CD4-positive, alpha-beta memory T cell (primary cell): Measurements from ENCODE around the gene PHLDB3. TPM values are rescaled to one million over a fixed set of nuclear protein-coding genes. Genes with fewer than 3 reads are reported as not detected.

Experiments
- CTCF ChIA-PET: fragments of 350-600 bp; sonication (Branson Sonifier 250); formaldehyde crosslinking; loops from one replicate; lab custom pipeline; 2021; ENCODE audit warnings: inconsistent platforms; ENCODE audit not compliant: partially characterized antibody; lab: Charles Lee
- POLR2A ChIA-PET: fragments of 350-600 bp; sonication (Branson Sonifier 250); formaldehyde crosslinking; loops from one replicate; lab custom pipeline; 2021; ENCODE audit not compliant: partially characterized antibody; lab: Charles Lee
- DNase-seq, 5 donors: peaks; one replicate each; pipeline versions ENCODE4 v3.0.0 to v3.0.0-alpha.2; 2020 to 2022; ENCODE audit warnings: mixed read lengths in 1 of 5
- H3K27ac ChIP-seq: one replicate; pipeline ENCODE4 v1.7.0; 2013; ENCODE audit warnings: low read depth, low read length
- H3K27me3 ChIP-seq: 2 replicates; pipeline ENCODE4 v1.7.0; 2013; ENCODE audit warnings: mild to moderate bottlenecking, low read length, moderate library complexity; ENCODE audit not compliant: insufficient read depth
- H3K36me3 ChIP-seq: 2 replicates; pipeline ENCODE4 v1.7.0; 2013; ENCODE audit warnings: mild to moderate bottlenecking, low read length, moderate library complexity; ENCODE audit not compliant: insufficient read depth
- H3K4me1 ChIP-seq: 2 replicates; pipeline ENCODE4 v1.7.0; 2013; ENCODE audit warnings: mild to moderate bottlenecking, low read length, moderate library complexity; ENCODE audit not compliant: insufficient read depth
- H3K4me3 ChIP-seq, 2 donors: one replicate each; pipeline ENCODE4 v1.7.0; 2013; ENCODE audit warnings: low read length in 2 of 2, mild to moderate bottlenecking in 1 of 2
- H3K9me3 ChIP-seq, 2 donors: one replicate each; pipeline ENCODE4 v1.7.0; 2013; ENCODE audit warnings: low read length in 2 of 2, control low read depth in 1 of 2; ENCODE audit not compliant: control insufficient read depth in 1 of 2
- H3K27ac Mint-ChIP-seq, 7 donors: one replicate each; pipeline ENCODE4 v1.8.0; 2020 to 2021; ENCODE audit warnings: mixed read lengths in 7 of 7, mild to moderate bottlenecking in 6 of 7, inconsistent platforms in 3 of 7, moderate library complexity in 3 of 7
- H3K27me3 Mint-ChIP-seq, 2 donors: one replicate each; pipeline ENCODE4 v1.8.0; 2020 to 2021; ENCODE audit warnings: mixed read lengths in 2 of 2
- H3K36me3 Mint-ChIP-seq, 2 donors: one replicate each; pipeline ENCODE4 v1.8.0; 2020 to 2021; ENCODE audit warnings: mixed read lengths in 2 of 2, inconsistent platforms in 1 of 2, mild to moderate bottlenecking in 1 of 2
- H3K4me1 Mint-ChIP-seq, 4 donors: one replicate each; pipeline ENCODE4 v1.8.0; 2020 to 2021; ENCODE audit warnings: mixed read lengths in 4 of 4, mild to moderate bottlenecking in 1 of 4
- H3K4me3 Mint-ChIP-seq, 8 donors: one replicate each; pipeline ENCODE4 v1.8.0; 2020 to 2021; ENCODE audit warnings: mixed read lengths in 8 of 8, mild to moderate bottlenecking in 7 of 8, moderate library complexity in 6 of 8, inconsistent platforms in 3 of 8
- H3K9me3 Mint-ChIP-seq, 8 donors: one replicate each; pipeline ENCODE4 v1.8.0; 2020 to 2021; ENCODE audit warnings: mixed read lengths in 8 of 8, mild to moderate bottlenecking in 5 of 8, inconsistent platforms in 3 of 8, moderate library complexity in 1 of 8
- intact Hi-C: fragments of 100-400 bp; cut with micrococcal nuclease; formaldehyde crosslinking; loops from one replicate; pipeline ENCODE4 v1.15.1; 2023
- polyA plus RNA-seq, 2 donors: library from polyadenylated mRNA; unstranded; fragments of 300-500 nt; fragmentation: Illumina TruSeq; gene quantifications; one replicate each; pipeline ENCODE4 v1.2.3, GENCODE V29; 2021
- total RNA-seq, 2 experiments: library from RNA; stranded (reverse); gene quantifications; one replicate each; pipeline ENCODE4 v1.2.3, GENCODE V29; 2021

Gene PHLDB3
- total and polyA plus RNA-seq, 4 experiments from 2014 or later = 1.3 to 47.3 (median 21.2) TPM

DNA sequence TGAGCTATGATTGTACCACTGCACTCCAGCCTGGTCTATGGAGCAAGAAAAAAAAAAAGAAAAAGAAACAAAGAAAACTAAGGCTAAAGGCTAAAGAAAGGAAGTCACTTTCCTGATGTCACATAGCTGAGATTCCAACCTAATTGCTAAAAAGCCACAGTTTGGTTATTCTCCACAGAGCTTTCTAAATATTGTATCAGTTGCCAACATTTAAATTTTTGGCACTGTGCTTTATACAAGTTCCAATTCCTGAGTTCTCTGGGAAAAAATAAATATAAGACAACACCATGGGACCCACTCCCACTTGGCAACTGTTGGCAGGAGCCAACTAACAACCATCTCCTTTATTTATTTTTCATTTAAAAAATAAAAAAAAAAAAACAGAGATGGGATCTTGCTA, 27.9 kb downstream of the PHLDB3 start:
- ChIA-PET POLR2A (interaction anchor here (0.6 to 4.9 kb wide), 4 partner anchors 13 to 65 kb away, joined by 4 to 56 read pairs (median 4); no protein-coding TSS in a partner anchor), CTCF (interaction anchor here (1.1 to 5.0 kb wide), 3 partner anchors 13 to 192 kb away, joined by 3 to 17 read pairs (median 3); no protein-coding TSS in a partner anchor)
- Mint-ChIP-seq H3K36me3 (peaks cover 9 to 13% of the 10 kb centered on the region in 2 donors), H3K27ac (peak overlapping the region; percentile 36 to 100 (median 95)), H3K4me3 (peak overlapping the region in 1 of 8 donors; percentile 56), H3K4me1 (peaks cover 10 to 27% (median 14%) of the 10 kb centered on the region in 4 donors), H3K27me3 (no peaks in the 10 kb centered on the region), H3K9me3 (peaks cover 0 to 2% (median 0%) of the 10 kb centered on the region in 8 donors)
- intact Hi-C loops = loop anchor here (5.0 kb wide), 1 partner anchor 39 kb away; no protein-coding TSS in a partner anchor
- no peak for DNase-seq
- no peaks in the 10 kb centered on the region for H3K36me3 ChIP-seq
- H3K4me3 ChIP-seq = no peak overlapping the region
- peaks cover 9% of the 10 kb centered on the region for H3K4me1 ChIP-seq
- H3K27ac ChIP-seq = no peak overlapping the region
- H3K27me3 ChIP-seq = no peaks in the 10 kb centered on the region
- H3K9me3 ChIP-seq = no peaks in the 10 kb centered on the region

DNA sequence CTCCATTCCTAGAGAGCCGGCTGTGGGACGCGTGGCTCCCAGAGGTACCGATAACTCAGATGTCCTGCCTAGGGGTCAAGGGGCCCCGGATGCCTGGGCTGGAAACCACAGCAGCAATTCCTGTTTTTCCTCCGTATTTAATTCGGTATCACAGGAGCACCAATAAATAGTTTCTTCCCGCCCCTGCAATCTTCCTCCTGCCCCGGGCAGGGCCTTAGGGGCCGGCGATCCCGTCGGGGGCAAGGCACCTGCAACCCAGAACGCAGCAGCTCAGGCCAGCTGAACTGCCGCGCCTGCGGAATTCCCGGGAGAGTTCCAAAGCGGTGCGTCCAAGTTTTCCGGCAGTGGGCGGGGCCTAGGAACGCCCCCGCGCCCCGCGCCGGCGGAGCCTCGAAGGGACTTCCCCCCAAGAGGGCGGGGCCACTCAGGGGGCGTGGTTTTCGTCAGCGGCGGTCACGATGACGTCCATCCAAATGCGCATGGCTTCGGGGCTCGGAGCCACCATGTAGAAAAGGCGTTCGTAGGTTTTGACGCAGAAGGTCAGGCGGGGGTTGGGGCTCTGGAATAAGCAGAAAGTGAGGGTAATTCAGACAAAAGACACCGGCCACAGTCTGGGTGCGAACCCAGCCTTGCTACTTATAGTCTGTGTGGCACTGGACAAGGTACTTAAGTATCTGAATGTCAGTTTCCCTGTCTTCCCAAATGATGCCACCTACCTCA, 29.4 kb downstream of the PHLDB3 start:
- intact Hi-C loops = loop anchor here (1.0 to 5.0 kb wide), 4 partner anchors 12 to 44 kb away; partner anchors contain the start of gene PHLDB3
- CTCF ChIA-PET = interaction anchor here (1.1 to 5.0 kb wide), 5 partner anchors 12 to 193 kb away, joined by 3 to 17 read pairs (median 8); partner anchors contain the start of gene PHLDB3

GRCh38 chr19:43474487-43474886, 30.1 kb downstream of the PHLDB3 start:
- Histone ChIP-seq H3K4me3 (no peak overlapping the region), H3K36me3 (no peaks in the 10 kb centered on the region), H3K4me1 (peaks cover 24% of the 10 kb centered on the region), H3K27me3 (no peaks in the 10 kb centered on the region), H3K27ac (peak overlapping the region; percentile 58), H3K9me3 (no peaks in the 10 kb centered on the region)
- Mint-ChIP-seq H3K36me3 (peaks cover 6 to 8% of the 10 kb centered on the region in 2 donors), H3K9me3 (peaks cover 0 to 2% (median 0%) of the 10 kb centered on the region in 8 donors), H3K4me1 (peaks cover 15 to 38% (median 24%) of the 10 kb centered on the region in 4 donors), H3K27ac (peak overlapping the region; percentile 80 to 100 (median 99)), H3K27me3 (no peaks in the 10 kb centered on the region), H3K4me3 (peak overlapping the region in 7 of 8 donors; percentile 59 to 87 (median 79))
- CTCF ChIA-PET = interaction anchor here (1.1 to 5.0 kb wide), 4 partner anchors 11 to 46 kb away, joined by 4 to 17 read pairs (median 9); partner anchors contain the start of gene PHLDB3
- intact Hi-C loops = no loop called here
- POLR2A ChIA-PET = interaction anchor here (0.7 to 4.9 kb wide), 4 partner anchors 11 to 35 kb away, joined by 4 to 56 read pairs (median 6); partner anchors contain the start of gene PHLDB3
- no peak for DNase-seq

More for the DNA sequence above, 29.4 kb downstream of the PHLDB3 start:
- Mint-ChIP-seq H3K4me3 (peak overlapping the region; percentile 77 to 90 (median 86)), H3K27me3 (no peaks in the 10 kb centered on the region), H3K4me1 (peaks cover 12 to 31% (median 19%) of the 10 kb centered on the region in 4 donors), H3K9me3 (peaks cover 0 to 2% (median 0%) of the 10 kb centered on the region in 8 donors), H3K27ac (peak overlapping the region; percentile 80 to 100 (median 99)), H3K36me3 (peaks cover 6 to 8% of the 10 kb centered on the region in 2 donors)
- H3K4me3 ChIP-seq = peak overlapping the region; percentile 26 to 53
- DNase-seq = peak; percentile 94 to 97 (median 95)
- H3K4me1 ChIP-seq = peaks cover 18% of the 10 kb centered on the region
- H3K27ac ChIP-seq = peak overlapping the region; percentile 58
- no peaks in the 10 kb centered on the region for H3K27me3 ChIP-seq
- no peaks in the 10 kb centered on the region for H3K9me3 ChIP-seq
- POLR2A ChIA-PET = interaction anchor here (1.8 to 4.9 kb wide), 3 partner anchors 12 to 36 kb away, joined by 6 to 56 read pairs (median 6); no protein-coding TSS in a partner anchor
- H3K36me3 ChIP-seq = no peaks in the 10 kb centered on the region

GRCh38 chr19:43471091-43471490, 33.5 kb downstream of the PHLDB3 start:
- H3K27me3 Mint-ChIP-seq = no peaks in the 10 kb centered on the region
- no peaks in the 10 kb centered on the region for H3K36me3 ChIP-seq
- no peak for DNase-seq
- no peak overlapping the region for H3K27ac ChIP-seq
- H3K9me3 Mint-ChIP-seq = peaks cover 0 to 2% (median 0%) of the 10 kb centered on the region in 8 donors
- no peak overlapping the region for H3K4me3 Mint-ChIP-seq
- POLR2A ChIA-PET = interaction anchor here (1.4 kb wide), 1 partner anchor 24 kb away, joined by 4 read pairs; no protein-coding TSS in a partner anchor
- H3K36me3 Mint-ChIP-seq = peaks cover 3 to 4% of the 10 kb centered on the region in 2 donors
- peaks cover 32 to 64% (median 48%) of the 10 kb centered on the region in 4 donors for H3K4me1 Mint-ChIP-seq
- H3K9me3 ChIP-seq = no peaks in the 10 kb centered on the region
- no peak overlapping the region for H3K4me3 ChIP-seq
- peaks cover 48% of the 10 kb centered on the region for H3K4me1 ChIP-seq
- intact Hi-C loops = no loop called here
- H3K27ac Mint-ChIP-seq = peak overlapping the region in 5 of 7 donors; percentile 35 to 97 (median 90)
- CTCF ChIA-PET = interaction anchor here (0.7 kb wide), 2 partner anchors 293 to 1706 kb away, joined by 4 to 5 read pairs; no protein-coding TSS in a partner anchor
- no peaks in the 10 kb centered on the region for H3K27me3 ChIP-seq

DNA sequence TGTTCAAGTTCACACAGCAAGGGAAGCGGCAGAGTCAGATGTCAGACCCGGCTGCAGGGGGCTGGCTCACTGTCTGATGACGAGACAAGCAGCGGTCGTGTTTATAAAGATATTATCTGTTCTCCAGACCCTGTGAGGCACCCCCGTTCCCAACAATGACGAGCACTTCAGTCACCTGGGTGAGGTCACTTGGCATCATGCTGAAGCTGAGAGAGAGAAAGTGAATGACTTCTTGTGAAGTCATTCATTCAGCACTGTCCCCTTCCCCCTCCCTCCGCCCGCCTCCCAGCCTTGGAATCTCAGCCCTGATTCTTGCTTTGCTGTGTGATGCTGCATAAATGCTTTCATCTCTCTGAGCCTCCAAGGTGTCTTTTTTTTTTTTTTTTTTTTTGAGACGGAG, 34.3 kb downstream of the PHLDB3 start:
- peaks cover 40% of the 10 kb centered on the region for H3K4me1 ChIP-seq
- no peaks in the 10 kb centered on the region for H3K27me3 ChIP-seq
- intact Hi-C loops = no loop called here
- CTCF ChIA-PET = interaction anchor here (0.7 to 0.9 kb wide), 3 partner anchors 23 to 1707 kb away, joined by 4 to 5 read pairs (median 4); no protein-coding TSS in a partner anchor
- no peak overlapping the region for H3K4me3 ChIP-seq
- POLR2A ChIA-PET = interaction anchor here (0.6 to 2.5 kb wide), 3 partner anchors 12 to 34 kb away, joined by 3 to 12 read pairs (median 4); partner anchors contain the start of gene PHLDB3
- no peaks in the 10 kb centered on the region for H3K9me3 Mint-ChIP-seq
- no peaks in the 10 kb centered on the region for H3K9me3 ChIP-seq
- H3K27me3 Mint-ChIP-seq = no peaks in the 10 kb centered on the region
- no peaks in the 10 kb centered on the region for H3K36me3 ChIP-seq
- H3K4me1 Mint-ChIP-seq = peaks cover 32 to 61% (median 47%) of the 10 kb centered on the region in 4 donors
- no peak overlapping the region for H3K27ac ChIP-seq
- H3K4me3 Mint-ChIP-seq = peak overlapping the region in 2 of 8 donors; percentile 35 to 46
- peaks cover 0 to under 1% of the 10 kb centered on the region in 2 donors for H3K36me3 Mint-ChIP-seq
- peak; percentile 22 to 87 (median 48) for DNase-seq
- H3K27ac Mint-ChIP-seq = peak overlapping the region; percentile 82 to 98 (median 97)

- intact Hi-C loops = no loop called here
- peaks cover 34 to 58% (median 49%) of the 10 kb centered on the region in 4 donors for H3K4me1 Mint-ChIP-seq
- ChIA-PET POLR2A (interaction anchor here (0.7 to 2.5 kb wide), 5 partner anchors 10 to 64 kb away, joined by 3 to 12 read pairs (median 4); partner anchors contain the start of genes PHLDB3 and ZNF575), CTCF (interaction anchor here (1.0 to 2.3 kb wide), 3 partner anchors 22 to 51 kb away, joined by 4 to 16 read pairs (median 8); no protein-coding TSS in a partner anchor)
- Histone ChIP-seq H3K27me3 (no peaks in the 10 kb centered on the region), H3K27ac (peak overlapping the region; percentile 62), H3K4me3 (no peak overlapping the region), H3K4me1 (peaks cover 46% of the 10 kb centered on the region), H3K36me3 (no peaks in the 10 kb centered on the region), H3K9me3 (no peaks in the 10 kb centered on the region)
- no peaks in the 10 kb centered on the region for H3K36me3 Mint-ChIP-seq
- H3K9me3 Mint-ChIP-seq = no peaks in the 10 kb centered on the region
- H3K4me3 Mint-ChIP-seq = peak overlapping the region in 6 of 8 donors; percentile 21 to 85 (median 22)
- peak; percentile 57 to 69 (median 60) for DNase-seq
- peak overlapping the region; percentile 82 to 98 (median 97) for H3K27ac Mint-ChIP-seq
- H3K27me3 Mint-ChIP-seq = no peaks in the 10 kb centered on the region
These were observed 35.4 kb downstream of the PHLDB3 start for GRCh38 chr19:43469160-43469480.
